Kidney (tissue), 14 donors: ENCODE data around the gene SNRPB2. TPM values are rescaled to one million over a fixed set of nuclear protein-coding genes. Genes with fewer than 3 reads are reported as not detected.

Experiments used
- DNase-seq, 5 donors: peaks; one replicate each; pipeline ENCODE4 v3.0.0-alpha.2; 2013 to 2020
- FAIRE-seq: peaks from 2 replicates; lab custom pipeline; 2012; peaks lifted over from hg19 to GRCh38; lab: Jason Lieb, UNC
- H3K27ac ChIP-seq, 2 donors: one replicate each; pipeline ENCODE4 v1.7.0; 2013; ENCODE audit warnings: low read depth in 2 of 2, low read length in 2 of 2, inconsistent platforms in 1 of 2
- H3K27me3 ChIP-seq: one replicate; pipeline ENCODE4 v1.7.1; 2013; ENCODE audit warnings: low read length, inconsistent platforms; ENCODE audit not compliant: control insufficient read depth, insufficient read depth
- H3K36me3 ChIP-seq, 3 donors: one replicate each; pipeline versions ENCODE4 v1.7.0 to v1.7.1; 2013; ENCODE audit warnings: low read length in 3 of 3, control low read depth in 1 of 3, inconsistent platforms in 1 of 3; ENCODE audit not compliant: insufficient read depth in 3 of 3, control insufficient read depth in 2 of 3
- H3K4me1 ChIP-seq, 3 donors: one replicate each; pipeline versions ENCODE4 v1.7.0 to v1.7.1; 2013; ENCODE audit warnings: low read length in 3 of 3, inconsistent platforms in 1 of 3, low read depth in 1 of 3; ENCODE audit not compliant: control insufficient read depth in 2 of 3, insufficient read depth in 2 of 3
- H3K4me3 ChIP-seq, 3 donors: one replicate each; pipeline versions ENCODE4 v1.7.0 to v1.8.1; 2013; ENCODE audit warnings: low read length in 3 of 3, control low read depth in 1 of 3, inconsistent platforms in 1 of 3
- H3K9ac ChIP-seq, 3 donors: one replicate each; pipeline versions ENCODE4 v1.7.0 to v1.7.1; 2013; ENCODE audit warnings: low read length in 3 of 3, control low read depth in 1 of 3, inconsistent platforms in 1 of 3
- H3K9me3 ChIP-seq, 3 donors: one replicate each; pipeline versions ENCODE4 v1.7.0 to v1.7.1; 2013; ENCODE audit warnings: low read length in 3 of 3, control low read depth in 1 of 3, inconsistent platforms in 1 of 3; ENCODE audit not compliant: control insufficient read depth in 2 of 3, insufficient read depth in 1 of 3
- CTCF ChIP-seq: IDR thresholded peaks from 3 replicates; pipeline ENCODE4 v1.5.1; 2012; ENCODE audit warnings: mild to moderate bottlenecking, moderate library complexity, borderline replicate concordance; ENCODE audit not compliant: insufficient read depth; ENCODE audit errors: extremely low read depth
- intact Hi-C: fragments of 100-400 bp; cut with DNase I; formaldehyde crosslinking; loops from one replicate; pipeline ENCODE4 v1.11.1; 2022
- polyA plus RNA-seq: library from polyadenylated mRNA; stranded (reverse); fragments of 350-450 nt; fragmentation: Illumina TruSeq; extraction: RNeasy Lipid Tissue Mini Kit (QIAGEN cat#74804); gene quantifications from one replicate; pipeline ENCODE4 v1.2.3, GENCODE V29; 2014; ENCODE audit warnings: low read depth, low replicate concordance; ENCODE audit not compliant: insufficient read depth
- total RNA-seq: library from RNA; stranded (reverse); fragmentation: NEBNext Ultra II Directional; extraction: Animal tissue kit (Norgen Biotek cat#: 25700); gene quantifications from one replicate; pipeline ENCODE4 v1.2.1, GENCODE V29; 2021
- donor health status: control.
- donor health status: control.
- donor health status: control.
- donor health status: control.
- donor health status: control.
- donor health status: DM: yes; HTN: yes; CAD: no.
- donor health status: Normal renal cell carcinoma (clear cell type).

Gene SNRPB2
- total and polyA plus RNA-seq, 2 donors from 2014 or later: 43.6 to 77.8 TPM

- Histone ChIP-seq H3K9me3 (no peaks in the 10 kb centered on the region), H3K4me3 (peak overlapping the region in 1 of 3 donors; percentile 33), H3K9ac (peak overlapping the region in 2 of 3 donors; percentile 24 to 57), H3K4me1 (peaks cover 0 to 8% (median 5%) of the 10 kb centered on the region in 3 donors), H3K27ac (peak overlapping the region in 1 of 2 donors; percentile 81), H3K27me3 (no peaks in the 10 kb centered on the region), H3K36me3 (no peaks in the 10 kb centered on the region)
- FAIRE-seq (peak; percentile 38), DNase-seq (peak in 4 of 5 donors; percentile 62 to 89 (median 76))
- peak; percentile 78 for TF ChIP-seq CTCF
- intact Hi-C loops: no loop called here
Observed at GRCh38 chr20:16761305-16761829, 31.5 kb downstream of the SNRPB2 start.

- H3K9ac ChIP-seq: no peak overlapping the region
- no peaks in the 10 kb centered on the region for H3K27me3 ChIP-seq
- no peak overlapping the region for H3K27ac ChIP-seq
- DNase-seq (no peak), FAIRE-seq (no peak)
- no peaks in the 10 kb centered on the region for H3K9me3 ChIP-seq
- intact Hi-C loops: no loop called here
- TF ChIP-seq CTCF: no peak
- no peaks in the 10 kb centered on the region for H3K36me3 ChIP-seq
- peaks cover 0 to 8% (median 5%) of the 10 kb centered on the region in 3 donors for H3K4me1 ChIP-seq
- H3K4me3 ChIP-seq: no peak overlapping the region
Observed at GRCh38 chr20:16764560-16764959, 34.7 kb downstream of the SNRPB2 start.

GRCh38 chr20:16771213-16771612 lies 41.4 kb downstream of the SNRPB2 start:
- Histone ChIP-seq H3K9ac (no peak overlapping the region), H3K9me3 (no peaks in the 10 kb centered on the region), H3K27ac (no peak overlapping the region), H3K36me3 (no peaks in the 10 kb centered on the region), H3K27me3 (no peaks in the 10 kb centered on the region), H3K4me1 (no peaks in the 10 kb centered on the region), H3K4me3 (no peak overlapping the region)
- FAIRE-seq: no peak
- DNase-seq: no peak
- TF ChIP-seq CTCF: no peak
- intact Hi-C loops: no loop called here

- intact Hi-C loops: no loop called here
- H3K9me3 ChIP-seq: no peaks in the 10 kb centered on the region
- no peak for FAIRE-seq
Observed at GRCh38 chr20:16775961-16776360, 46.1 kb downstream of the SNRPB2 start.

More at GRCh38 chr20:16775961-16776360, 46.1 kb downstream of the SNRPB2 start:
- H3K4me1 ChIP-seq: no peaks in the 10 kb centered on the region
- no peak overlapping the region for H3K4me3 ChIP-seq
- no peak overlapping the region for H3K27ac ChIP-seq
- H3K27me3 ChIP-seq: no peaks in the 10 kb centered on the region
- H3K36me3 ChIP-seq: no peaks in the 10 kb centered on the region
- no peak for DNase-seq
- TF ChIP-seq CTCF: no peak
- no peak overlapping the region for H3K9ac ChIP-seq
